GM21515 (cell line): ENCODE data around the gene CTNND2.

Source experiments
- ATAC-seq: cut with Tn5 transposase; IDR thresholded peaks from one replicate; pipeline ENCODE4 v1.9.1; 2021; ENCODE audit not compliant: unreplicated experiment

Gene CTNND2

DNA sequence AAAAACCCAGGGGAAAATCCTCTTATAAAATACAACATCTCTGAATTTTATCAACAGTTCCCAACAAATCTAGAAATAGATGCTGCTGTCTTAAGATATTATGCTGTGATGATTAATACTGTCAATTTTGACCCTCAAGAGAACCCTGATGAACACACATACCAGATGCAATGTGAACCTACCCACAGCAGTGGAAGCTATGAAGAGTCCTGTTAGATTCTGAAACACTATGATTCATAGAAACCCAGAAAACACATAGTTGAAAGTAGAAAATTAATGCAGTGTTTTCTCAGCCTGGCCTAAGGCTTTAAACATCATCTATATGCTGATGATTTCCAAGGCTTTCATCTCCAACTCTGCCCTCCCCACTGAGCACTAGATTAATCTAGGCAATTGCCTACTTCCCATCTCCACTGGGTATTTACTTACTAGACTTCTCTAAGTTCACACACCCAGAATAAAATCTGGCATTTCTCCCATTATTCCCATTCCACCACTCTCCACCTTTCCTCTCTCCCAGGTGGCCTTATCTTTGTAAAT, 296.2 kb downstream of the CTNND2 start:
- ATAC-seq = no peak

DNA sequence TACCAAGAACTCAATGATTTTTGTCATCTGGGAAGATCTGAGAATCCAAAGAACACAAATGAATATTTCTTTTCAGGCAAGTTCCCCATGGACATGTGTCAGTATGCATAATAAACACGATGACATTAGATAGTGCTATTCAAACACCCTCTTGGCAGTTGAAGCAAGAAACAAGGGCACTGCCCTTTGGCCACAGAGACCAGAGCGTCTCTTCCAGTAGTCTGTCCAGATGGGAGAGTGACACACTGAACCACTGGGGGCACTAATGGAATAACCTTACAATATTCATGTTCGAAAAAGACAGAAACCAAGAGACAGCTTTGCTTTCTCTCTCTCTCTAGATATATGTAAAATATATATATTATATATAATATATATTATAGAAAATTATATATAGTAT, 301.9 kb downstream of the CTNND2 start:
- ATAC-seq = no peak

DNA sequence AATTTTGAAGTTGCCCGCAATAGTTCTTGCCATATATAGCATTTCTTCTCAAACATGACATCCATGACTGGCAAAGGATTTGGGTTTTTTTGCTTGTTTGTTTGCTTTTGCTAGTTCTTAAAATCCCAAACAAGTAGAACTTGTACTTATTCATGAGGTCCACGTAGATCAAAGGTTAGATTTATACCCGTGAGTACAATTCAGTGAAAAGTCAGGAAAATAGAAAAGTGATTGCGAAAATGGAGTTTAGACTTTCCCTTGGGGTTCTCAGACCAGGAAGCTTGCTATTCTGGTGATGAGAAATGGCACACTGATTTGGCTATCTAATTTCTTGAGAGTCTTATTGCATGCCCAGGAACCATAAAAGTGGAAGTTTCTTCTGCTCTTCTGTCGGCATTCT, 304.7 kb downstream of the CTNND2 start:
- ATAC-seq = no peak

DNA sequence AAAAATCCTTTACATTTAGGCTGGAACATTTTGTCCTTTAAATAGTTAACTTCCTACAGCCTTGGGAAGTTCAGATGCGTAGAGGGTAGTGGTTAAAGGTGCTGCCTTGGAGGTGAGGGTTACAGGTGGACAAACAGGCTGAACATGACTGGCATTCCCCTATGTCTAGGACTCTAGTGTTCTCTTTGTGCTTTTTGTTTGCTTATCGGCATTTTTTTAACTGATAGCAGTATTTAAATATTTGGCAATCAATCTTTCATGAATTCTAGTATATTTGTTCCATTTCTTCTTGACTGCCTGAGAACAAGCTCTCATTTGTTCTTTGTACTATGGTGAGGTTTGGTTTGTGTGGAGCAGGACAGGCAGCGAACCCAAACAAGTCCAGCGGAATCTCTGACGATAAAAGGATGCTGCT, 307.6 kb downstream of the CTNND2 start:
- no peak for ATAC-seq

DNA sequence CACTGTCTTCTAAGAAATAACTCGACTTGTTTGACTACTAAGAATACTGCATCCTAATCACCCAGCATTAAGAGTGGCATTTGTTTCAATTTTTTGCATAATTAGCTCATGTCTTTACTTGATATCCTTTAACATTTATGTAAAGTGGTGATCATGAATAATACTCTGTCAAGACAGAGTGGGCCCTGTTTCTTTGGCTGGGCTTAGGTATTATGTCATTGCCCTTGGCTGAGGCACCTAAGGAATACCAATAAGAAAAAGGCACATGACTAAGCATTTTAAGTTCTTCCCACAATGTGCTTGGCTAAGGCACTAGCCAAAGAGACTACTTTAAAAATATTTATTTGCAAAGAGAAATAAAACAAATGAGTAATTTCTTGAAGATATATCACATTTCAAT, 308.1 kb downstream of the CTNND2 start:
- no peak for ATAC-seq

DNA sequence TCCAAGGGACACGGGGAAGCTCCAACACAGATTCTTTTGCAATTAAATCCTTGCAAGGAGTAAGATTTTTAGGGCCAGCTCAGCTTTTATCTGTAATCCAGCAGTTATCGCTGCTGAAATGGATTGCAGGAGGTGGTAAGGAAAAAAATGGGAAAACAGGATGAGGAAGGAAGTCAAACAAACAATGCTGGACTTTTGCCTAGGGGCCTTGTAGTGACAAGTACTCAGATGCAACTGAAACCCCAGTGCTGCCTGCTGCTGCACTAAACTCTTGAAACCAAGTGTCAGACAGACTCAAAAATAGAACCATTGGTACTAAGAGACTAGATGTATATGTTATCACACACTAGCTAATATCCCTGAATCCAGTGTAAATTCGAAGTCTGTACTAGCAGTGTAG, 309.2 kb downstream of the CTNND2 start:
- ATAC-seq = no peak

DNA sequence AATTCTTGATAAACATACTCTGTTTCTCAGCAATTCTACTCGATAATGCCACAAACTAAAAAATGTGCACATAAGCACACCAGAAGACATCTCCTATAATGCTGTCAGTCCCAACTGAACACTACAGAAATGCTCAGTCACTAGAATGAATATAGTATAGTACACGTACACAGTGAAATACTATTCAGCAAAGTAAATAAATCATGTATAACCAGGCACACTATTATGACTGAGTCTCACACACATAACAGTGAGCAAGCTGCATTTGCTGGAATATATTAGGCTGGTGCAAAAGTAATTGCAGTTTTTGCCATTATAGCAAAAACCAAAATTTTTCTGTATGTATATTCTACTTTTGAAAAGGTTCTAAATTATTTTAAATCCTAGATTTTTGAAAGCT, 310.2 kb downstream of the CTNND2 start:
- no peak for ATAC-seq

DNA sequence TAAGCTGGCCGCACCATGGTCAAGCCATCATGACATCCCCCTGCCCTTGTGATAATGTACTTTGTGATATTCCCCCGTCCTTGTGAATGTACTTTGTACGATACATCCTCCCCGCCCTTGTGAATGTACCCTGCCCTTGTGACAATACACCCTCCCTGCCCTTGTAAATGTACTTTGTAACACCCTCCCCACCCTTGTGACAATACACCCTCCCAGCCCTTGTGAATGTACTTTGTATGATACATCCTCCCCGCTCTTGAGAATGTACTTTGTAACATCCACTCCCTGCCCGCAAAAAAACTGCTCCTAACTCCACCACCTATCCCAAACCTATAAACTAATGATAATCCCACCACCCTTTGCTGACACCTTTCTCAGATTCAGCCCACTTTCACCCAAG, 313.8 kb downstream of the CTNND2 start:
- no peak for ATAC-seq

DNA sequence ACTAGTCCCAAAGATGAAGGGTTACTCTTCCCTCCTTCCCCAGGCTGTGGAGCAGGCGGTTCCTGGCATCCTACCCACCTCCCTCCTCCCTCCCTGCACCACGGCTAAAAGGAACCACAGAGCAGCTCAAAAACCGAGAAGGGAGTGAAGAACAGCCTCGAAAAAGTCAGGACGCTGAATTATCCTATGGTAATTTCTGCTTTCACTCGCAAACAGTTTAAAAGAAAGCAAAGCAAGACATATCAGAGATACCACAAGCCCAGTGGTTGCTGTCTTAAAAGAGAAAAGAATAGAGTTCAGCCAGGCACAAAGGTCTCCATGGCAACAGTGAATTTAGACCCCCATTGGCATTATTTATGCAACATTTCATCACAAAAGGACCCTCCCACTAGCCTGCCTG, 315.4 kb downstream of the CTNND2 start:
- ATAC-seq = no peak

DNA sequence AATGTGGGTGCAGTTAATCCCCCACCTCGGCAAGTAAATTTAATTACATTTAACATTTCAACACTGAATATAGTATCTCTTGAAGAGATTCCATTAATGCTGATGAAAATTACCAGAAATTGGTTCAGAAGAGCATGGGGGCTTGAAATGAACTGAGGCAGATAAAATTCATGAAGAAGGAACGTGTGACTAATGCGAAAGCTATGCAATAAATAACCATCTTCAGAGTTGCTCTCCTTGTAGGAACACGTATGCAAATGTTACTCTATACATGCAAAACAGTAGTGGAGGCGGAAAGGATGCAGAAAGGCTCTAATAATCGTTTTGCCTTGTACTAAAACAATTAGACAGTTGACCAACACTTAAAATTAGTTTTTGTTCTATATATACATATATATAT, 320.2 kb downstream of the CTNND2 start:
- no peak for ATAC-seq

DNA sequence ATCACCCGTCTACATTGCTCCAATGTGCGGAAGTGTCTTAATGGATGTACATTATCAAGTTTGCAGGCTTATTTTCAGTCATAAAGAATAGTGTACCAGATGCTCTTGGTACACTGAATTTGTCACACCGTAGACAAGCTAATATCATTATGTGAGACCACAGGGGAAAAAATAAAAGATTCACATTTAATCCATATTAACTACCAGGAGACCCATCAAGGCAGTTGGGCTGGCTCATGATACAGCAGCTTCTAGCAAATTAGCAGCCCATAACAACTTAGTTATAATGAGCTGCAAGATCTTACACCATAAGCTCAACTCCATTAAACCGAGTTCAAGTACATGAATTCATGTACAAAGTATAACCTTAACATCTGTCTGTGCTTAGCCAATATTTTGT, 324.9 kb downstream of the CTNND2 start:
- ATAC-seq = no peak

DNA sequence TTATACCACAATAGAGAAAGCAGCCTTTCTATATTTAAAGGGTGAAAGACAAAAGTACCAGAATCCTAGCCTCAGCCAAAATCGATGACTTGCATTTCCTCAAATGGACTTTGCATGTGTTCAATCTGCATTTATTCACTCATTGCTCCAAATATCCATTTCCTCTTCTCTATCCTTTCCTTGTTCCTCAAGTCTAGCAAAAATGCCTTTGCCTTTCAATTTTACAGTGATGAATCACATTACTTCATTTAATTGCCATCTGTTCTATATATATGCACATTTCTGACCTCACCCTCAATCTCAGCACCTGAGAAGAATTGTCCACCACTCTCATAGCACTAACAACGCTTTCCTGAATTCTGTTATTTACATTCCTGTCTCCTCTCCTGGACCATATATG, 329.5 kb downstream of the CTNND2 start:
- ATAC-seq = no peak

DNA sequence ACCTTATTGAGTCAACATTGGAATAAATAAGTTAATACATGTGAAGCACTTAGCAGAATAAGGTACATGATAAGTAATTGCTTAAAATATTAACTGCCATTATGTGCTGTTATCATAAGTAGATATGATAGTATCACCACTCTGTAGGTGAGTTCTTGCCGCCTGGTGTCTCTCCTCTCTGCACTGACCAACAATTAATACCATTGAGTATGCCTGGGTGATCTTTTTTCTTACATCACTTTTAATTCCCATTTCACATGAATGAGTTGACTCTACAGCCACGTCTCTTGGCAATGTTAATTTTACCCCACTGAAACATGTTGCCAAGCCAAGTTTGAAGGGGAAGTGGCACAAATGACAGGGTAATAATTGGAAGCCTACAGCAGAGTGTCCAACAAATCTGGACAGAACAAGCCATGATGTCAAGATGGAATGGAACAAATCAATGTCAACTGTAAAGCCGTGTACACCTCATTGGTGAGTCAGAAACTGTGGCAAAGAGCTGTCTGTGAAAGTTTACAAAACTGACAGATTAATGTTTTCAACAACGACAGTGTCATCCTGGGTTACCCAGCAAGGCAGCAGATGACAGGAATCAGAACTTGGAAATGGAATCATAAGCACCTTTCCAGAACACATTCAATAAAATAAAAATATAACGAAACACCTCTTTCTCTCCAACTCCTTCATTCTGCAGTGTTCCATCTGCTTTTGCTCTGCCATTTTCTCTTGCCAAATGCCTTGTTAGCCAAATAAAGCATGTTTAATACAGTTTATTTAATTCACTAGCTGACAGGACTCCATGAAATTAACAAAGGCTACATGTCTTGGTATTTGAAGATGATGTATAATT, 330.9 kb downstream of the CTNND2 start:
- ATAC-seq = no peak

DNA sequence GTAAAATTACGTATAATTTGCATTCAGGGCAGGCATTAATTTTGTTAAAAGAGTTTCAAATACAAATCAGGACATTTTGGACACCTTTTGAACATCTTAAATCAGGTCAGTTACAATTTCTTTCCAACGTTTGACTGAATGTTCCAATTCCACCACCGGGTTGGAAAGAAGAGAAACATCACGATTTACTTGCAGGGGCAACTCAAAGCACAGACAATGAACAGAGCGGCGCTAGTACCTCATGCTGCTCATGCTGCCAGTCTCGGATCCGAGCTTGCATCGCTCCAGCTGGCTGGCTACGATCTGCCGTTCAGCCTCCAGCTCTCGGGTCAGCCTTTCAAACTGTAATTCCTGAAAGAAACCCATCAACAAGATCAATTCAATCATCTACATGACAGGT, 339.5 kb downstream of the CTNND2 start:
- ATAC-seq = no peak

DNA sequence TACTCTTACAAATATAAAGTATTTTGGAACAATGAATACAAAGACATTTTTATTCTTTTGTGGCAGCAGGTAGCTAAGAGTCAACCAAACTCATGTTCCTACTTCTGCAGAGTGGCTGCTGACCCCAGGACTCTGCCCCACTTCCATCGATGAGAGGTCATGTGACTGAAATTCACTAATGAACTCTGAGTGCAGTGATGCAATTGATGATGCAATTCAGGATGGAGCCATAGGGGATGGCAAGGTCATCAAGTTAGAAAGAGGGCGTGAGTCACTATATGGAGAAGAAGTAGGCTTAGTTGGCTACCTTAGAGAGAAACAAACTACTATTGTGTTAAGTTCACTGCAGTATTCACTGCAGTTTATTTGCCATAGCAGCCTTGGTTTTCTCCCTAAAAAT, 340.4 kb downstream of the CTNND2 start:
- ATAC-seq = no peak

DNA sequence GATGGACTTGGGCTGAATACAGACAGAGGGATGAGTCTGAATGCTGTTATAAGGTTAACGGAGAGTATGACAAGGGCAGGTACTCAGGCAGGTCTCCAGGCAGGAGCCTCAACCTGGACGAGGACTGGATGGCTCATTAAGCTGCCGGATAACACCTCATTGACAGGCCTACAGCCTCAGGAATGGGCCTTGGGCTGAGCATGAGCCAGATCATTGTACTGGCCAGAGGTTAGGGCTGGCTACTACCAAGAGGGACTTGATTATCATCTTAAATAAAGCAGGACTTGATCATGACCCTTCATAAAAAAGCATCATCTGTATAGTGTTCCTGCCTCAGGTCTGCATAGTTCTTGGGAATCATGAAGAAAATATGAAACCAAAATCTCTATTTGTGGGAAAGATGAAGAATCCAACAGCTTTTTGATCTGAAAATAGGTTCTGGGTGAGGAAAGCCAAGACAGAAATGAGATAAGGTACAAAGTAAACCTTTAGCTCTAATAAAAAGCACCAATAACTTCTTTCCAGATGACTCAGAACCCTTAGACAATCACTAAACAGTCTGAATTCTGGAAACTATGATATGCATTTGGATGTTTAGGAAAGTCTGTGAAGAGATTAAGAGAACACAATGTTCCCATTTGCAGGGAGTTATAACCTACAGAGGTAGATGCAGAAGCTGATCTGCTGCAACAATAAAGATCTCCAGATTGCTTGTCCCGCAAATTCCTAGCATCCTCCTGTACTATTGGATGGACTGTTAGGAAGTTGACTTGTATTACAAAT, 343.1 kb downstream of the CTNND2 start:
- no peak for ATAC-seq

DNA sequence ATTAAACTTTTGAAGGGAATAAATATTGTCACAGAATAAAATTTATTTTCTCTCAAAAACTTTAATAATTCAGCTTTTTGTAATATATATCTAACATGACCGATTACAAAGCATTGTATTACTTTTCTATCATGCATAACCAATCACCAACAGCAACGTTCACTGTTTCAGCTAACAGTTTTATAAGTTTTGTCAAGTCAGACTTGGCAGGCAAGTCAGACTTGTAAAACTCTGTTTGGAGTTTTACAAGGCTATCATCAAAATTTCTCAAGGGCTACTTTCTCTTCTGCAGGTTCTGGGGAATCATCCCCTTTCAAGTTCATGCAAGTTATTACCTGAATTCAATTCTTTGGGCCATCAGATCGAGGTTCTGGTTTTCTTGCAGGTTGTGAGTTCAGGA, 347.2 kb downstream of the CTNND2 start:
- no peak for ATAC-seq

DNA sequence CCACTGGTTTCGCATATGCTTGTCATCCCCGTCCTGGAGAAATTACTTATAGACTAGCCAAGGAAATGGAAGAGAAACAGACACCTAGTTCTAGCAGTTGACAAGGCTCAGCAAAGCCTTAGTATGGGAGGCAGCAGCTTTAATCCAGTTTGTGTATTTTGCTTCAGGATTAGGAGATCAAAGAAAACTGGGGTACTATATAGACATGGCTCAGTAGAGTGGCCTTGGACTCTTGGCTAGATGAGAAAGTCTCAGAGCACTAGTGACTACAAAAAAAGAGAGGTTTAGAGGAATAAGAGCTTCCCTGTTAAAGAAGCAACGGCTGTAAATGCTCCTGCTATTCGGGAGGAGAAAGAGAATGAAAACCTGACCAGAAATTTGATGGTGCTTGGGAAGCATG, 349.1 kb downstream of the CTNND2 start:
- ATAC-seq = no peak

DNA sequence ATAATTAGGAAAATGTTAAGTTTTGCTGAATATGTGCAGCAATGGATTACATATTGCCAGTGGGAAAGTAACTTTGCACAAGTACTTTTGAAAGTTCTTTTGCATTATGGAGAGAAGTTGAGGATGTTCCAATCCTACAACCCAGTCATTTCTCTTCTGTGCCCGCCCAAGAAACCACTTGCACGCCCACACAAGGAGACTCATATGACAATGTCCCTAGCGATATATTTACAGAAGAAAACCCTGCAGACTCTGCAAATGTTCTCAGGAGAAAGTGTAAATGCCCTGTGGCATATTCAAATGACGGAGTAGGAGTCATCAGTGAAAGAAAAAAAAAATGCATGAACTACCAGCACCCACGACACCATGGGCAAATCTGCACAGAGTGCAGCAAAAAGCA, 356.5 kb downstream of the CTNND2 start:
- no peak for ATAC-seq

DNA sequence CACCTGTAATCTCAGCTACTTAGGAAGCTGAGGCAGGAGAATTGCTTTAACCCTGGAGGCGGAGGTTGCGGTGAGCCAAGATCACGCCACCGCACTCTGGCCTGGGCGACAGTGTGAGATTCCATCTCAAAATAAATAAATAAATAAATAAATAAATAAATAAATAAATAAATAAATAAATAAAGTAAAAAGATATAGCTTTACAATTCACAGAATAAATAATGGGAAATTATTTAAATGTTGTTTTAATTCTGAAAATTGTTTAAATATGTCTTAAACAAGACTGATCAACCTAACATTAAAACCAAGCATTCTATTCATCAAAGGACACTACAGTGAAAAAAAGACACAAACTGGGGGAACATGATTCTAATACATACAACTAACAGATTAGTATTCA, 357.1 kb downstream of the CTNND2 start:
- ATAC-seq = no peak

DNA sequence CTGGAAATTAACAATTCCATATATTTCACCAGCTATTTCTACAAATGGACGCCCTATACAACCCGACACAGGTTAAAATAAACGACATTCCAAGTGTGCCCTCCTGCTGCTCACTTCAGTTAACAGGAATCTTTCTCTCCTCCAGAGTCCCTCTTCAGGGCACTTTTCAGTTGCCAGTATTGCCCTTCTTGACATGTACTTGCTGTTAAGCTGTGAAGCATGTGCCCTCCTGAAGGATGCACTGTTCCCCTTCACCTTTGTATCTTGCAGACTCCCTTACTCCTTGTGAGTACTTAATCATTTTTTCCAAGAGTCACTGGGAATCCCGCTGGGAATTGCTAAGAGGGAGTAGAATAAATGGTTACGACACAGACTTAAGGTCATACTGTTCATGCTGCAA, 364.1 kb downstream of the CTNND2 start:
- ATAC-seq = no peak
